Activated T-helper 1 cell treated with anti-CD3 and anti-CD28 coated beads, Interleukin-12 subunit alpha, Interleukin-12 subunit beta, Interleukin-2, Interleukin-4 antibody, amounts not matched to agents 30 ng/mL and 10 ng/mL and 1 ng/mL, durations not matched to agents 14 hours and 24 hours and 36 hours (primary cell): ENCODE measurements around the gene S100PBP. TPM values are rescaled to one million over a fixed set of nuclear protein-coding genes. Genes with fewer than 3 reads are reported as not detected.
A peak's percentile ranks its signal among the peaks of the same experiment; 100 is the strongest.

Experiments used
- DNase-seq: peaks from one replicate; pipeline ENCODE4 v3.0.0; 2021; ENCODE audit warnings: low spot score
- H3K27ac Mint-ChIP-seq: one replicate; pipeline ENCODE4 v1.8.0; 2021; ENCODE audit warnings: mild to moderate bottlenecking, mixed read lengths
- H3K27me3 Mint-ChIP-seq: one replicate; pipeline ENCODE4 v1.8.0; 2022; ENCODE audit warnings: mild to moderate bottlenecking, moderate library complexity, mixed read lengths; ENCODE audit not compliant: insufficient read depth
- H3K36me3 Mint-ChIP-seq: one replicate; pipeline ENCODE4 v1.8.0; 2021; ENCODE audit warnings: low read depth, mixed read lengths
- H3K4me1 Mint-ChIP-seq: one replicate; pipeline ENCODE4 v1.8.0; 2021; ENCODE audit warnings: low read depth, mixed read lengths
- H3K4me3 Mint-ChIP-seq: one replicate; pipeline ENCODE4 v1.8.0; 2021; ENCODE audit warnings: mild to moderate bottlenecking, moderate library complexity, mixed read lengths
- H3K9me3 Mint-ChIP-seq: one replicate; pipeline ENCODE4 v1.8.0; 2021; ENCODE audit warnings: mixed read lengths
- intact Hi-C: fragments of 100-400 bp; cut with micrococcal nuclease; formaldehyde crosslinking; loops from one replicate; pipeline ENCODE4 v1.15.1; 2024
- total RNA-seq: library from RNA; stranded (reverse); gene quantifications from 2 replicates; pipeline ENCODE4 v1.2.3, GENCODE V29; 2022

The S100PBP gene
- total RNA-seq, 1 donor from 2014 or later: 48.8 TPM

GRCh38 chr1:32860566-32860965 is 43.1 kb downstream of the S100PBP start:
- Mint-ChIP-seq H3K4me3 (no peak overlapping the region), H3K9me3 (no peaks in the 10 kb centered on the region), H3K4me1 (no peaks in the 10 kb centered on the region), H3K36me3 (peaks cover 42% of the 10 kb centered on the region), H3K27ac (no peak overlapping the region), H3K27me3 (no peaks in the 10 kb centered on the region)
- DNase-seq: no peak
- intact Hi-C loops: no loop called here

GRCh38 chr1:32861904-32862695 is 44.6 kb downstream of the S100PBP start:
- Mint-ChIP-seq H3K9me3 (no peaks in the 10 kb centered on the region), H3K36me3 (peaks cover 37% of the 10 kb centered on the region), H3K4me3 (no peak overlapping the region), H3K27me3 (no peaks in the 10 kb centered on the region), H3K4me1 (no peaks in the 10 kb centered on the region), H3K27ac (no peak overlapping the region)
- intact Hi-C loops: no loop called here
- no peak for DNase-seq

- intact Hi-C loops: no loop called here
- Mint-ChIP-seq H3K4me3 (no peak overlapping the region), H3K27ac (no peak overlapping the region), H3K36me3 (peaks cover 28% of the 10 kb centered on the region), H3K27me3 (peaks cover 2% of the 10 kb centered on the region), H3K9me3 (no peaks in the 10 kb centered on the region), H3K4me1 (no peaks in the 10 kb centered on the region)
- DNase-seq: no peak
Observed at GRCh38 chr1:32863218-32863880, 45.9 kb downstream of the S100PBP start.

GRCh38 chr1:32863881-32864245 is 46.4 kb downstream of the S100PBP start:
- H3K27me3 Mint-ChIP-seq: peaks cover 3% of the 10 kb centered on the region
- no peaks in the 10 kb centered on the region for H3K9me3 Mint-ChIP-seq
- peaks cover 31% of the 10 kb centered on the region for H3K36me3 Mint-ChIP-seq
- intact Hi-C loops: no loop called here
- no peaks in the 10 kb centered on the region for H3K4me1 Mint-ChIP-seq
- no peak for DNase-seq
- H3K4me3 Mint-ChIP-seq: no peak overlapping the region
- H3K27ac Mint-ChIP-seq: no peak overlapping the region

GRCh38 chr1:32864375-32865019 is 47.0 kb downstream of the S100PBP start:
- no peak for DNase-seq
- Mint-ChIP-seq H3K4me1 (no peaks in the 10 kb centered on the region), H3K27me3 (peaks cover 8% of the 10 kb centered on the region), H3K27ac (no peak overlapping the region), H3K4me3 (no peak overlapping the region), H3K36me3 (peaks cover 32% of the 10 kb centered on the region), H3K9me3 (no peaks in the 10 kb centered on the region)
- intact Hi-C loops: no loop called here

- H3K27me3 Mint-ChIP-seq: peaks cover 17% of the 10 kb centered on the region
- intact Hi-C loops: no loop called here
- no peak overlapping the region for H3K4me3 Mint-ChIP-seq
Observed at GRCh38 chr1:32865639-32866405, 48.4 kb downstream of the S100PBP start.

GRCh38 chr1:32867151-32867550 is 49.7 kb downstream of the S100PBP start:
- no peak overlapping the region for H3K27ac Mint-ChIP-seq
- H3K27me3 Mint-ChIP-seq: peaks cover 28% of the 10 kb centered on the region
- peaks cover 30% of the 10 kb centered on the region for H3K36me3 Mint-ChIP-seq
- no peak for DNase-seq
- no peak overlapping the region for H3K4me3 Mint-ChIP-seq
- intact Hi-C loops: no loop called here
- H3K4me1 Mint-ChIP-seq: no peaks in the 10 kb centered on the region
- no peaks in the 10 kb centered on the region for H3K9me3 Mint-ChIP-seq

More at GRCh38 chr1:32865639-32866405, 48.4 kb downstream of the S100PBP start:
- no peak overlapping the region for H3K27ac Mint-ChIP-seq
- peaks cover 35% of the 10 kb centered on the region for H3K36me3 Mint-ChIP-seq
- no peaks in the 10 kb centered on the region for H3K9me3 Mint-ChIP-seq
- H3K4me1 Mint-ChIP-seq: no peaks in the 10 kb centered on the region
- no peak for DNase-seq

GRCh38 chr1:32867671-32868070 is 50.2 kb downstream of the S100PBP start:
- DNase-seq: no peak
- peaks cover 27% of the 10 kb centered on the region for H3K36me3 Mint-ChIP-seq
- H3K9me3 Mint-ChIP-seq: no peaks in the 10 kb centered on the region

GRCh38 chr1:32868085-32868484 is 50.6 kb downstream of the S100PBP start:
- Mint-ChIP-seq H3K27ac (no peak overlapping the region), H3K36me3 (peaks cover 23% of the 10 kb centered on the region), H3K4me3 (no peak overlapping the region), H3K9me3 (no peaks in the 10 kb centered on the region), H3K27me3 (peaks cover 36% of the 10 kb centered on the region), H3K4me1 (no peaks in the 10 kb centered on the region)
- intact Hi-C loops: no loop called here
- DNase-seq: no peak

More at GRCh38 chr1:32867671-32868070, 50.2 kb downstream of the S100PBP start:
- Mint-ChIP-seq H3K4me3 (no peak overlapping the region), H3K4me1 (no peaks in the 10 kb centered on the region), H3K27me3 (peaks cover 32% of the 10 kb centered on the region), H3K27ac (no peak overlapping the region)
- intact Hi-C loops: no loop called here

GRCh38 chr1:32868806-32869455 is 51.5 kb downstream of the S100PBP start:
- intact Hi-C loops: no loop called here
- H3K4me3 Mint-ChIP-seq: no peak overlapping the region
- H3K4me1 Mint-ChIP-seq: no peaks in the 10 kb centered on the region
- H3K27me3 Mint-ChIP-seq: peaks cover 38% of the 10 kb centered on the region
- H3K9me3 Mint-ChIP-seq: no peaks in the 10 kb centered on the region
- H3K27ac Mint-ChIP-seq: no peak overlapping the region
- DNase-seq: no peak
- H3K36me3 Mint-ChIP-seq: peaks cover 21% of the 10 kb centered on the region

- Mint-ChIP-seq H3K4me3 (peak overlapping the region; percentile 56), H3K9me3 (no peaks in the 10 kb centered on the region), H3K4me1 (no peaks in the 10 kb centered on the region), H3K36me3 (peaks cover 11% of the 10 kb centered on the region), H3K27me3 (peaks cover 42% of the 10 kb centered on the region), H3K27ac (no peak overlapping the region)
- intact Hi-C loops: loop anchor here (5.0 kb wide), 1 partner anchor 53 kb away; the partner anchor contains the start of genes S100PBP and YARS1
- no peak for DNase-seq
Observed at GRCh38 chr1:32869923-32870614, 52.6 kb downstream of the S100PBP start.
